ENCODE measurements around the gene TCERG1. TPM values are rescaled to one million over a fixed set of nuclear protein-coding genes. Genes with fewer than 3 reads are reported as not detected.

The TCERG1 gene
- total RNA-seq (ENCODE audit: low replicate concordance) = 168 and 227 TPM in 2 replicates

DNA sequence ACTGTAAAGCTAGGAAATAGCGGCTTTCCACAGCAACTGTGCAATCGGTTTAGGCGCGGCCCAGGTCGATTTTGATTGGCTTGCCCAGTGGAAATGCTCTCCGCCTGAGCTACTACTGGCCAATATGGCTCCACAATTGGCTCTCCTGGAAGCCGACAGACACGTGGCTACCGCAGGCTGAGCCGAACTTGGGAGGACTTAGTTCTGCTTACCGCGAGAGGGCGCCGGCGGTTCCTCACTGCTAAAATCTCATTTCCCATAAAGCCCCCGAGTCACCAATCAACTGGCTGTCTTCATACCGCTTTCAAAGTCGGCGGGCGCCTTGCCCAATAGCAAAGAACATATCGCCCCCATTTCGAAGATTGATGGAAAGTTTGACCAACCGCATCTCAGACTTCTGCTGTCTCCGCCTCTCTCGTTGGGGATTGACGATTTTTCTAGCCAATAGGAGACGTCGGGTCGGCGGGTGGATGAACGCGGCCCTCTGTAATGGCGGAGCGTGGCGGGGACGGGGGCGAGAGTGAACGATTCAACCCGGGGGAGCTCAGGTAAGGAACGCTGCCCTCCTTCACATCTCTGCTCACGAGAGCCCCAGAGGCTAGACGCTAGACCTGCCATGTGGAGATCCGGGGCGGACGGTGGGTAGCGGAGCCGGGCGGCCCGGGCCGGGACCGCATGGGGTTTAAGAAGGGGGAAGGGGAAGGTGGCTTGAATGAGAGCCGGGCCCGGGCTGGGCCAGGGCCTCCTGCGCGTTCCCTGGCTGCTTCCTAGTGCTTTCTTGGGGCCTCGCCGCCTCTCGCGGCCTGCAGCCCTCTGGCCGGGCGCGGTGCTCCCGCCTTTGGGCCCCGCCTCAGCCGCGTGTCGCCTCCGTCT lies at the start of gene TCERG1:
Gene TCERG1 (plus strand): TSS at position 473 of the 873 bp plus-strand sequence. CDS start 17 bp downstream, at position 490.
- H3K27ac ChIP-seq = peak within 1 kb of the TSS; percentile 54

DNA sequence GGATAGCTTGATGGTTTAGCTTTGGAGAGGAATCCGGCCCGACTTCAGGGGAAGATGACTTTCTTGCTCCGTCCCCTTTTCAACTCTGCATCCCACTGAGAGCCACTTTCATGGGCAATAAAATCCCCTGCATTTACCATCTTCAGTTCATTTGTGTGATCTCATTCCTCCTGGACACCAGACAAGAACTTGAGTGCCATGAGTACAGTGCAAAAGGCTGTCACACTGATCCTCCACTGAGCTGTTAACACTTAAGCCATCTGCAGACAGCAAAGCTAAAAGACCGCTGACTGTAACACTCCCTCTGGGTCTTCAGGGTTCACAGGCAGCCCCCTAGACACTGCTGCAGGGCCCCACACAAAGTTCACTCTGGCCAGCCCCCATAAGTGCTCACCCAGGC lies 48.3 kb upstream of the TCERG1 start:
- H4K20me1 ChIP-seq (ENCODE audit: low read depth) = no peaks in the 10 kb centered on the region
- H3K4me2 ChIP-seq = no peak overlapping the region
- Mint-ChIP-seq H3K4me3 (no peak overlapping the region), H3K36me3 (no peaks in the 10 kb centered on the region), H3K27ac (no peak overlapping the region), H3K4me1 (no peaks in the 10 kb centered on the region), H3K9me3 (no peaks in the 10 kb centered on the region), H3K27me3 (ENCODE audit: insufficient read depth, low read depth) (peaks cover 6% of the 10 kb centered on the region)
- no peak overlapping the region for H3K4me3 ChIP-seq
- no peaks in the 10 kb centered on the region for H3K36me3 ChIP-seq
- no peak overlapping the region for H3K27ac ChIP-seq
- no peak for DNase-seq (ENCODE audit: low spot score)
- H3K9me3 ChIP-seq (ENCODE audit: low read depth) = no peaks in the 10 kb centered on the region
- TF ChIP-seq EZH2phosphoT487 (IDR thresholded peaks at IDR 0.05) (no peak), EZH2 (IDR thresholded peaks at IDR 0.05) (no peak)
- TF ChIP-seq, protein P1, sequence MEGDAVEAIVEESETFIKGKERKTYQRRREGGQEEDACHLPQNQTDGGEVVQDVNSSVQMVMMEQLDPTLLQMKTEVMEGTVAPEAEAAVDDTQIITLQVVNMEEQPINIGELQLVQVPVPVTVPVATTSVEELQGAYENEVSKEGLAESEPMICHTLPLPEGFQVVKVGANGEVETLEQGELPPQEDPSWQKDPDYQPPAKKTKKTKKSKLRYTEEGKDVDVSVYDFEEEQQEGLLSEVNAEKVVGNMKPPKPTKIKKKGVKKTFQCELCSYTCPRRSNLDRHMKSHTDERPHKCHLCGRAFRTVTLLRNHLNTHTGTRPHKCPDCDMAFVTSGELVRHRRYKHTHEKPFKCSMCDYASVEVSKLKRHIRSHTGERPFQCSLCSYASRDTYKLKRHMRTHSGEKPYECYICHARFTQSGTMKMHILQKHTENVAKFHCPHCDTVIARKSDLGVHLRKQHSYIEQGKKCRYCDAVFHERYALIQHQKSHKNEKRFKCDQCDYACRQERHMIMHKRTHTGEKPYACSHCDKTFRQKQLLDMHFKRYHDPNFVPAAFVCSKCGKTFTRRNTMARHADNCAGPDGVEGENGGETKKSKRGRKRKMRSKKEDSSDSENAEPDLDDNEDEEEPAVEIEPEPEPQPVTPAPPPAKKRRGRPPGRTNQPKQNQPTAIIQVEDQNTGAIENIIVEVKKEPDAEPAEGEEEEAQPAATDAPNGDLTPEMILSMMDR (IDR thresholded peaks at IDR 0.05) = no peak
- no peaks in the 10 kb centered on the region for H3K79me2 ChIP-seq (ENCODE audit: low read depth)
- no peak overlapping the region for H2AFZ ChIP-seq (replicated peaks)
- no peak overlapping the region for H3K9ac ChIP-seq
- no peaks in the 10 kb centered on the region for H3F3A ChIP-seq (ENCODE audit: low read depth)
- H3K4me1 ChIP-seq = peaks cover 7% of the 10 kb centered on the region
- H3K27me3 ChIP-seq = peaks cover 4% of the 10 kb centered on the region

More for the DNA sequence above, at the start of gene TCERG1:
- peak within 1 kb of the TSS; percentile 100 for H3K27ac Mint-ChIP-seq
- Histone ChIP-seq H3K79me2 (ENCODE audit: low read depth) (peaks cover 50% of the 10 kb centered on the region), H3K36me3 (no peaks in the 10 kb centered on the region), H3K4me1 (peaks cover 13% of the 10 kb centered on the region), H3K9me3 (ENCODE audit: low read depth) (no peaks in the 10 kb centered on the region), H2AFZ (replicated peaks) (peak within 1 kb of the TSS; percentile 86), H3K4me3 (peak within 1 kb of the TSS; percentile 95), H3K9ac (peak within 1 kb of the TSS; percentile 96), H4K20me1 (ENCODE audit: low read depth) (peaks cover 44% of the 10 kb centered on the region), H3K4me2 (peak within 1 kb of the TSS; percentile 92), H3F3A (ENCODE audit: low read depth) (no peaks in the 10 kb centered on the region), H3K27me3 (peaks cover 5% of the 10 kb centered on the region)
- no peaks in the 10 kb centered on the region for H3K36me3 Mint-ChIP-seq
- H3K4me1 Mint-ChIP-seq = peaks cover 16% of the 10 kb centered on the region
- peaks cover 4% of the 10 kb centered on the region for H3K27me3 Mint-ChIP-seq (ENCODE audit: insufficient read depth, low read depth)
- TF ChIP-seq EZH2phosphoT487 (IDR thresholded peaks at IDR 0.05) (no peak), EZH2 (IDR thresholded peaks at IDR 0.05) (peak; percentile 38)
- TF ChIP-seq, protein P1 (IDR thresholded peaks at IDR 0.05) = peak; percentile 84
- no peaks in the 10 kb centered on the region for H3K9me3 Mint-ChIP-seq
- H3K4me3 Mint-ChIP-seq = peak within 1 kb of the TSS; percentile 93
- peak; percentile 99 for DNase-seq (ENCODE audit: low spot score)

DNA sequence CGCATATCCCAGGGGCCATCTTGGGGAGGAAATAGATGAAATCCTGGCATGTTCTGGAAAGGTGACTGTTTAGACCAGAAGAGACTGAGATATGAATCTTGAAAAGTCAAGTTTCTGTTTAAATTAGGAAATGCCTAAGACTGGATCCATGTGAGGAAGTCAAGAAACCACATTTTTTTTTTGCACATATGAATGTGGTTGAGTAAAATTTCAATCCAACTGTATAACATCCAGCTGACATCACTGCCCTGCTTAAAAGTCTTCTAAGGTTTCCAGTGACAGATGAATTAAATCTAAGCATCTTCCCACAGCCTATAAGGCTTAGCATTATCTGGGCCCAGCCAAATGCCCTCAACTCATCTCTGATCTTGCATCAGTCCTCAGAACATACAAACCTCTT lies 47.7 kb upstream of the TCERG1 start:
- Mint-ChIP-seq H3K27ac (no peak overlapping the region), H3K27me3 (ENCODE audit: insufficient read depth, low read depth) (peaks cover 6% of the 10 kb centered on the region)
- TF ChIP-seq, protein P1 (IDR thresholded peaks at IDR 0.05) = no peak
- no peak for TF ChIP-seq EZH2phosphoT487 (IDR thresholded peaks at IDR 0.05)
- no peak for TF ChIP-seq EZH2 (IDR thresholded peaks at IDR 0.05)

More for the DNA sequence above, 47.7 kb upstream of the TCERG1 start:
- no peaks in the 10 kb centered on the region for H3K79me2 ChIP-seq (ENCODE audit: low read depth)
- no peak overlapping the region for H3K4me2 ChIP-seq
- no peaks in the 10 kb centered on the region for H3K4me1 Mint-ChIP-seq
- H3K9me3 Mint-ChIP-seq = no peaks in the 10 kb centered on the region
- no peak overlapping the region for H3K4me3 Mint-ChIP-seq
- H3K27me3 ChIP-seq = peaks cover 4% of the 10 kb centered on the region
- H2AFZ ChIP-seq (replicated peaks) = no peak overlapping the region
- H3K27ac ChIP-seq = no peak overlapping the region
- H4K20me1 ChIP-seq (ENCODE audit: low read depth) = no peaks in the 10 kb centered on the region
- no peaks in the 10 kb centered on the region for H3K9me3 ChIP-seq (ENCODE audit: low read depth)
- no peak overlapping the region for H3K4me3 ChIP-seq
- H3K36me3 ChIP-seq = no peaks in the 10 kb centered on the region
- H3K9ac ChIP-seq = no peak overlapping the region
- no peaks in the 10 kb centered on the region for H3F3A ChIP-seq (ENCODE audit: low read depth)
- DNase-seq (ENCODE audit: low spot score) = no peak
- no peaks in the 10 kb centered on the region for H3K36me3 Mint-ChIP-seq
- peaks cover 7% of the 10 kb centered on the region for H3K4me1 ChIP-seq
